ENCODE measurements around the gene GRID2. TPM values are rescaled to one million over a fixed set of nuclear protein-coding genes. Genes with fewer than 3 reads are reported as not detected.

The GRID2 gene
- total and polyA plus RNA-seq, 2 of the 4 experiments (the other 2 are of a cell fraction) = under 0.01 TPM; not detected in 1

DNA sequence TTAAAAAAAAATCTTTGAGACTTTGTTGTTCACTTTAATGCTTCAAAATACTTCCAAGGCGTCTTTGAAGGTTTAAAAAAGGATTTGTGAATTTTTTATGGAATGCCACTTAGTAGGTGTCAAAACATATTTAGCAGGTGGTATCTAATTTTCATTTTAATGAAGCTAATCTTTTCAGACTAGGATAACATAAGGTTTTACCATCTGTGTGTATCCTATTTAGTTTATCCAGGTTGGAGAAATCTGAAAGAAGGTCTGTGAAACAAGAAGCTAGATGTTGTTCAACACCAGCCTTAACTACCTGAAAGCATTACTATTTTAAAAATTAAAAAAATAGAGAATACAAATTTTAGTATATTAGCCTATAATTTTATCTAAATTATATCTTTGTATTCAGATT is 193.4 kb downstream of the GRID2 start:
- intact Hi-C loops (cut with micrococcal nuclease) = no loop called here
- H3K79me1 ChIP-seq (ENCODE audit: low read depth in 1 of 2, low read length in 2 of 2) = no peaks in the 10 kb centered on the region

More for the DNA sequence above, 193.4 kb downstream of the GRID2 start:
- ChIA-PET POLR2A (ENCODE audit: unreplicated experiment) (no interaction called here), CTCF (no interaction called here)
- H4K91ac ChIP-seq (ENCODE audit: insufficient read depth, low read depth, low read length) = no peak overlapping the region
- dilution Hi-C loops (cut with HindIII; ENCODE audit: low sequenced_read_pairs, unreplicated experiment) (no loop called here), in situ Hi-C loops (cut with MboI; ENCODE audit: low sequenced_read_pairs) (no loop called here)
- H3K9ac ChIP-seq (ENCODE audit: low read depth, low read length) = no peak overlapping the region
- H3K23ac ChIP-seq (ENCODE audit: low read depth, low read length) = no peak overlapping the region
- ATAC-seq (ENCODE audit: low read depth) = no peak
- H3K4ac ChIP-seq (ENCODE audit: low read depth, low read length) = no peak overlapping the region
- no peak overlapping the region for H3K4me3 ChIP-seq (ENCODE audit: insufficient read depth, low read depth, low read length)
- no peak overlapping the region for H2BK15ac ChIP-seq (ENCODE audit: low read depth, low read length)
- no peak overlapping the region for H4K5ac ChIP-seq (ENCODE audit: low read depth, low read length)
- H3K9me3 ChIP-seq (ENCODE audit: control insufficient read depth, insufficient read depth, low read length) = no peaks in the 10 kb centered on the region
- H3K18ac ChIP-seq (ENCODE audit: low read depth, low read length) = no peak overlapping the region
- WGBS, 2 experiments (ENCODE audit: extremely low coverage in 2 of 2, insufficient read length in 1 of 2) = no CpG with 5 or more reads among the region's 1 CpG
- no peak overlapping the region for H2AK5ac ChIP-seq (ENCODE audit: low read depth, low read length)
- TF ChIP-seq FOS (IDR thresholded peaks at IDR 0.05; ENCODE audit: low read depth, low read length) (no peak), NFE2L2 (IDR thresholded peaks at IDR 0.05; ENCODE audit: low read depth, low read length) (no peak), RAD21 (IDR thresholded peaks at IDR 0.05; ENCODE audit: low read length) (no peak), BHLHE40 (IDR thresholded peaks at IDR 0.05; ENCODE audit: low read depth, low read length) (no peak), MXI1 (IDR thresholded peaks at IDR 0.05; ENCODE audit: borderline replicate concordance, low read depth, low read length) (no peak), RFX5 (IDR thresholded peaks at IDR 0.05; ENCODE audit: low read depth, low read length) (no peak), POLR2A (IDR thresholded peaks at IDR 0.05; ENCODE audit: low read depth, low read length) (no peak), RCOR1 (IDR thresholded peaks at IDR 0.05; ENCODE audit: insufficient replicate concordance, low read length) (no peak), MAZ (IDR thresholded peaks at IDR 0.05; ENCODE audit: borderline replicate concordance, low read depth, low read length) (no peak), CHD1 (IDR thresholded peaks at IDR 0.05; ENCODE audit: low read depth, low read length) (no peak), SMC3 (IDR thresholded peaks at IDR 0.05; ENCODE audit: low read depth, low read length) (no peak), MAFK (IDR thresholded peaks at IDR 0.05; ENCODE audit: low read depth, low read length) (no peak), CEBPB (IDR thresholded peaks at IDR 0.05; ENCODE audit: low read depth, low read length) (no peak)
- TF ChIP-seq, protein P1, sequence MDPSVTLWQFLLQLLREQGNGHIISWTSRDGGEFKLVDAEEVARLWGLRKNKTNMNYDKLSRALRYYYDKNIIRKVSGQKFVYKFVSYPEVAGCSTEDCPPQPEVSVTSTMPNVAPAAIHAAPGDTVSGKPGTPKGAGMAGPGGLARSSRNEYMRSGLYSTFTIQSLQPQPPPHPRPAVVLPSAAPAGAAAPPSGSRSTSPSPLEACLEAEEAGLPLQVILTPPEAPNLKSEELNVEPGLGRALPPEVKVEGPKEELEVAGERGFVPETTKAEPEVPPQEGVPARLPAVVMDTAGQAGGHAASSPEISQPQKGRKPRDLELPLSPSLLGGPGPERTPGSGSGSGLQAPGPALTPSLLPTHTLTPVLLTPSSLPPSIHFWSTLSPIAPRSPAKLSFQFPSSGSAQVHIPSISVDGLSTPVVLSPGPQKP (IDR thresholded peaks at IDR 0.05; ENCODE audit: borderline replicate concordance, low read depth, low read length) = no peak
- TF ChIP-seq, protein P2, sequence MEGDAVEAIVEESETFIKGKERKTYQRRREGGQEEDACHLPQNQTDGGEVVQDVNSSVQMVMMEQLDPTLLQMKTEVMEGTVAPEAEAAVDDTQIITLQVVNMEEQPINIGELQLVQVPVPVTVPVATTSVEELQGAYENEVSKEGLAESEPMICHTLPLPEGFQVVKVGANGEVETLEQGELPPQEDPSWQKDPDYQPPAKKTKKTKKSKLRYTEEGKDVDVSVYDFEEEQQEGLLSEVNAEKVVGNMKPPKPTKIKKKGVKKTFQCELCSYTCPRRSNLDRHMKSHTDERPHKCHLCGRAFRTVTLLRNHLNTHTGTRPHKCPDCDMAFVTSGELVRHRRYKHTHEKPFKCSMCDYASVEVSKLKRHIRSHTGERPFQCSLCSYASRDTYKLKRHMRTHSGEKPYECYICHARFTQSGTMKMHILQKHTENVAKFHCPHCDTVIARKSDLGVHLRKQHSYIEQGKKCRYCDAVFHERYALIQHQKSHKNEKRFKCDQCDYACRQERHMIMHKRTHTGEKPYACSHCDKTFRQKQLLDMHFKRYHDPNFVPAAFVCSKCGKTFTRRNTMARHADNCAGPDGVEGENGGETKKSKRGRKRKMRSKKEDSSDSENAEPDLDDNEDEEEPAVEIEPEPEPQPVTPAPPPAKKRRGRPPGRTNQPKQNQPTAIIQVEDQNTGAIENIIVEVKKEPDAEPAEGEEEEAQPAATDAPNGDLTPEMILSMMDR (conservative IDR thresholded peaks at IDR 0.05; ENCODE audit: low read depth, low read length) = no peak
- TF ChIP-seq, protein P3, sequence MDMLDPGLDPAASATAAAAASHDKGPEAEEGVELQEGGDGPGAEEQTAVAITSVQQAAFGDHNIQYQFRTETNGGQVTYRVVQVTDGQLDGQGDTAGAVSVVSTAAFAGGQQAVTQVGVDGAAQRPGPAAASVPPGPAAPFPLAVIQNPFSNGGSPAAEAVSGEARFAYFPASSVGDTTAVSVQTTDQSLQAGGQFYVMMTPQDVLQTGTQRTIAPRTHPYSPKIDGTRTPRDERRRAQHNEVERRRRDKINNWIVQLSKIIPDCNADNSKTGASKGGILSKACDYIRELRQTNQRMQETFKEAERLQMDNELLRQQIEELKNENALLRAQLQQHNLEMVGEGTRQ (IDR thresholded peaks at IDR 0.05; ENCODE audit: low read depth, low read length) = no peak
- no peak overlapping the region for H2AFZ ChIP-seq (replicated peaks; ENCODE audit: low read length, poor library complexity)
- H4K8ac ChIP-seq (ENCODE audit: low read depth in 2 of 2, low read length in 2 of 2) = no peak overlapping the region
- H3K4me2 ChIP-seq (ENCODE audit: low read depth, low read length) = no peak overlapping the region
- no peaks in the 10 kb centered on the region for H3K9me1 ChIP-seq (ENCODE audit: insufficient read depth, low read length)
- H3K36me3 ChIP-seq (ENCODE audit: control insufficient read depth, insufficient read depth, low read length) = no peaks in the 10 kb centered on the region
- no TSS peak for BruUV-seq (replicated peaks)
- no peak for DNase-seq
- no peaks in the 10 kb centered on the region for H3K4me1 ChIP-seq (ENCODE audit: control insufficient read depth, insufficient read depth, low read length)
- H3K14ac ChIP-seq (replicated peaks; ENCODE audit: low read depth, low read length) = no peak overlapping the region
- no peaks in the 10 kb centered on the region for H4K20me1 ChIP-seq (ENCODE audit: insufficient read depth, low read length)
- H3K27ac ChIP-seq (ENCODE audit: insufficient read depth, low read length) = no peak overlapping the region
- no peak overlapping the region for H2BK20ac ChIP-seq (ENCODE audit: low read depth, low read length)
- H2BK120ac ChIP-seq (ENCODE audit: low read depth, low read length) = no peak overlapping the region
- H3K56ac ChIP-seq (ENCODE audit: extremely low read depth, insufficient read depth, low read length) = no peak overlapping the region
- H2BK5ac ChIP-seq (ENCODE audit: low read depth, low read length, poor library complexity, severe bottlenecking) = no peak overlapping the region
- no peaks in the 10 kb centered on the region for H3K27me3 ChIP-seq (ENCODE audit: control insufficient read depth, insufficient read depth, low read length)
- H2AK9ac ChIP-seq (replicated peaks; ENCODE audit: low read depth, low read length, poor library complexity) = no peak overlapping the region
